ENCODE data around the gene IPCEF1.

- TF ChIP-seq CTCF (conservative IDR thresholded peaks at IDR 0.05) (no peak), ZFX (IDR thresholded peaks at IDR 0.05) (no peak)
These were observed 40.5 kb downstream of the IPCEF1 start for GRCh38 chr6:154316131-154316530.
